ENCODE results near the gene FCSK.

Gene FCSK

GRCh38 chr16:70526403-70526802 lies 72.0 kb downstream of the FCSK start:
- DNase-seq, result no peak

GRCh38 chr16:70527315-70527996 lies 73.1 kb downstream of the FCSK start:
- DNase-seq, result no peak

GRCh38 chr16:70529051-70529777 lies 74.8 kb downstream of the FCSK start:
- DNase-seq, result peak in 1 of 2 donors; percentile 13

Data from bone marrow (tissue), 2 donors.